ENCODE measurements around the gene SHH. TPM values are rescaled to one million over a fixed set of nuclear protein-coding genes. Genes with fewer than 3 reads are reported as not detected.

The SHH gene
- polyA plus RNA-seq, 1 donor (not counting 4 experiments of a cell fraction or from before 2014, with no cell fraction given) = not detected

- peaks cover 15% of the 10 kb centered on the region for H3K4me1 ChIP-seq (ENCODE audit: control insufficient read depth, extremely low read depth, insufficient read depth, low read length)
- H3K9me1 ChIP-seq (ENCODE audit: control insufficient read depth, extremely low read depth, insufficient read depth, low read length) = peaks cover 3% of the 10 kb centered on the region
- no peaks in the 10 kb centered on the region for H3K9me3 ChIP-seq (ENCODE audit: control insufficient read depth, low read depth, low read length)
- H2AFZ ChIP-seq (ENCODE audit: control insufficient read depth, low read length) = no peak overlapping the region
- H3K79me2 ChIP-seq (ENCODE audit: control insufficient read depth, insufficient read depth, low read length) = peaks cover 62% of the 10 kb centered on the region
- dilution Hi-C loops (cut with MboI; ENCODE audit: extremely low pct_ligation_motif_present, low sequenced_read_pairs) = no loop called here
- no peaks in the 10 kb centered on the region for H3K36me3 ChIP-seq (ENCODE audit: control insufficient read depth in 2 of 2, extremely low read depth in 1 of 2, insufficient read depth in 2 of 2, low read length in 2 of 2)
- FAIRE-seq (no peak), DNase-seq (ENCODE audit: low read depth, low spot score) (no peak)
- no peak for TF ChIP-seq EZH2 (IDR thresholded peaks at IDR 0.05; ENCODE audit: low read length)
- TF ChIP-seq, protein P1, sequence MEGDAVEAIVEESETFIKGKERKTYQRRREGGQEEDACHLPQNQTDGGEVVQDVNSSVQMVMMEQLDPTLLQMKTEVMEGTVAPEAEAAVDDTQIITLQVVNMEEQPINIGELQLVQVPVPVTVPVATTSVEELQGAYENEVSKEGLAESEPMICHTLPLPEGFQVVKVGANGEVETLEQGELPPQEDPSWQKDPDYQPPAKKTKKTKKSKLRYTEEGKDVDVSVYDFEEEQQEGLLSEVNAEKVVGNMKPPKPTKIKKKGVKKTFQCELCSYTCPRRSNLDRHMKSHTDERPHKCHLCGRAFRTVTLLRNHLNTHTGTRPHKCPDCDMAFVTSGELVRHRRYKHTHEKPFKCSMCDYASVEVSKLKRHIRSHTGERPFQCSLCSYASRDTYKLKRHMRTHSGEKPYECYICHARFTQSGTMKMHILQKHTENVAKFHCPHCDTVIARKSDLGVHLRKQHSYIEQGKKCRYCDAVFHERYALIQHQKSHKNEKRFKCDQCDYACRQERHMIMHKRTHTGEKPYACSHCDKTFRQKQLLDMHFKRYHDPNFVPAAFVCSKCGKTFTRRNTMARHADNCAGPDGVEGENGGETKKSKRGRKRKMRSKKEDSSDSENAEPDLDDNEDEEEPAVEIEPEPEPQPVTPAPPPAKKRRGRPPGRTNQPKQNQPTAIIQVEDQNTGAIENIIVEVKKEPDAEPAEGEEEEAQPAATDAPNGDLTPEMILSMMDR (optimal IDR thresholded peaks at IDR 0.05 in 1 of 3, IDR thresholded peaks at IDR 0.05 in 1 of 3, conservative IDR thresholded peaks at IDR 0.05 in 1 of 3; ENCODE audit: extremely low read depth in 1 of 3, insufficient read depth in 2 of 3, low read length in 3 of 3) = no peak
- H3K9ac ChIP-seq (ENCODE audit: control insufficient read depth, extremely low read depth, insufficient read depth, low read length) = no peak overlapping the region
- H3K27ac ChIP-seq (ENCODE audit: control insufficient read depth, insufficient read depth, low read length) = no peak overlapping the region
- no peaks in the 10 kb centered on the region for H3K27me3 ChIP-seq (ENCODE audit: control insufficient read depth, extremely low read depth, insufficient read depth, low read length)
- H3K4me2 ChIP-seq (ENCODE audit: control insufficient read depth, extremely low read depth, insufficient read depth, low read depth, low read length) = no peak overlapping the region
- no peak overlapping the region for H3K4me3 ChIP-seq (ENCODE audit: control insufficient read depth in 2 of 3, extremely low read depth in 1 of 3, insufficient read depth in 2 of 3, low read depth in 1 of 3, low read length in 3 of 3)
- H4K20me1 ChIP-seq (ENCODE audit: control insufficient read depth, extremely low read depth, insufficient read depth, low read length) = peaks cover 12% of the 10 kb centered on the region
Measured at GRCh38 chr7:155751409-155751808, 60.9 kb downstream of the SHH start.

- no peaks in the 10 kb centered on the region for H3K9me3 ChIP-seq (ENCODE audit: control insufficient read depth, low read depth, low read length)
- peaks cover 15% of the 10 kb centered on the region for H3K4me1 ChIP-seq (ENCODE audit: control insufficient read depth, extremely low read depth, insufficient read depth, low read length)
- FAIRE-seq (no peak), DNase-seq (ENCODE audit: low read depth, low spot score) (no peak)
- H3K27me3 ChIP-seq (ENCODE audit: control insufficient read depth, extremely low read depth, insufficient read depth, low read length) = no peaks in the 10 kb centered on the region
- TF ChIP-seq, protein P1 (optimal IDR thresholded peaks at IDR 0.05 in 1 of 3, IDR thresholded peaks at IDR 0.05 in 1 of 3, conservative IDR thresholded peaks at IDR 0.05 in 1 of 3; ENCODE audit: extremely low read depth in 1 of 3, insufficient read depth in 2 of 3, low read length in 3 of 3) = no peak
- no peak for TF ChIP-seq EZH2 (IDR thresholded peaks at IDR 0.05; ENCODE audit: low read length)
- H3K4me2 ChIP-seq (ENCODE audit: control insufficient read depth, extremely low read depth, insufficient read depth, low read depth, low read length) = no peak overlapping the region
- H2AFZ ChIP-seq (ENCODE audit: control insufficient read depth, low read length) = no peak overlapping the region
- peaks cover 12% of the 10 kb centered on the region for H4K20me1 ChIP-seq (ENCODE audit: control insufficient read depth, extremely low read depth, insufficient read depth, low read length)
- peaks cover 3 to 4% of the 10 kb centered on the region in 2 experiments for H3K36me3 ChIP-seq (ENCODE audit: control insufficient read depth in 2 of 2, extremely low read depth in 1 of 2, insufficient read depth in 2 of 2, low read length in 2 of 2)
- H3K9me1 ChIP-seq (ENCODE audit: control insufficient read depth, extremely low read depth, insufficient read depth, low read length) = peaks cover 3% of the 10 kb centered on the region
- peaks cover 56% of the 10 kb centered on the region for H3K79me2 ChIP-seq (ENCODE audit: control insufficient read depth, insufficient read depth, low read length)
- no peak overlapping the region for H3K9ac ChIP-seq (ENCODE audit: control insufficient read depth, extremely low read depth, insufficient read depth, low read length)
- no peak overlapping the region for H3K4me3 ChIP-seq (ENCODE audit: control insufficient read depth in 2 of 3, extremely low read depth in 1 of 3, insufficient read depth in 2 of 3, low read depth in 1 of 3, low read length in 3 of 3)
- H3K27ac ChIP-seq (ENCODE audit: control insufficient read depth, insufficient read depth, low read length) = no peak overlapping the region
- dilution Hi-C loops (cut with MboI; ENCODE audit: extremely low pct_ligation_motif_present, low sequenced_read_pairs) = no loop called here
Measured at GRCh38 chr7:155750255-155751125, 61.8 kb downstream of the SHH start.

Other genes with a start within 250 kb of the SHH start
- gene RBM33, start 167.8 kb downstream of the SHH start, polyA plus RNA-seq = 6.1 to 8.9 TPM (median 6.8 TPM) in 3 replicates